ENCODE results near the gene LDLRAD3.

DNA sequence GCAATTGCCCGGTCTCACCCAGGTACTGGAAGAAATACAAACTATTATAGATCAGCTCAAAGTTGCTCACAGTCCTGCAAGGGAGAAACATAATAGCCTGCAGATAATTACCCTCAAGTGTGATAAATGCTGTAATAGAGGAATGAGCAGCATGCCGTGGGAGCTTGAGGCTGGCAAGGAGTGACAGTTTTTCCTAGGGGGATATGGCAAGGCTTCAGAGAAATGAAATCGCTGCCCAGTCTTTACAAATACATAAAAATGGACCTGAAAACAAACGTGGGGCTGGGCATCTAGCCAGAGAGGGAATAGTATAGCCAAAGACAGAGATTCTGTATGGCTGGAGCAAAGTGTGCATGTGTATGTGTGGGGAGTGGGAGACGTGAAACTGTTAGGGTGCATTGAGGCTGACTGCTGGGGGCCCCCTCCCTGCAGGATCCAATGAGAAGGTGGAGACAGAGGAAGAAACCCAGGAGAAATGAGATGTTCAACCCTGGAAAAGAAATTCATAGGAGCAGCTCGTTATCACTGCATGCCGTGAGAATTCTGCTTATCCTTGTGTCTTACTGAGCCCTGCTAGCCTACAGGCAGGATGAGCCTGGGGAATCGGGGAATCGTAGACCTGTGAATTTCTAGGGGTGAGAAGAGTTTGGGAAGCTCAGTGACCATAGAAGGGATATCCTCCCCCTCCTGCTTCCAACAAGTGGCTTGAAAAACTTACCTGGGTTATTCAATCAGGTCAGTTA, 167.0 kb downstream of the LDLRAD3 start:
- TF ChIP-seq, protein P1, sequence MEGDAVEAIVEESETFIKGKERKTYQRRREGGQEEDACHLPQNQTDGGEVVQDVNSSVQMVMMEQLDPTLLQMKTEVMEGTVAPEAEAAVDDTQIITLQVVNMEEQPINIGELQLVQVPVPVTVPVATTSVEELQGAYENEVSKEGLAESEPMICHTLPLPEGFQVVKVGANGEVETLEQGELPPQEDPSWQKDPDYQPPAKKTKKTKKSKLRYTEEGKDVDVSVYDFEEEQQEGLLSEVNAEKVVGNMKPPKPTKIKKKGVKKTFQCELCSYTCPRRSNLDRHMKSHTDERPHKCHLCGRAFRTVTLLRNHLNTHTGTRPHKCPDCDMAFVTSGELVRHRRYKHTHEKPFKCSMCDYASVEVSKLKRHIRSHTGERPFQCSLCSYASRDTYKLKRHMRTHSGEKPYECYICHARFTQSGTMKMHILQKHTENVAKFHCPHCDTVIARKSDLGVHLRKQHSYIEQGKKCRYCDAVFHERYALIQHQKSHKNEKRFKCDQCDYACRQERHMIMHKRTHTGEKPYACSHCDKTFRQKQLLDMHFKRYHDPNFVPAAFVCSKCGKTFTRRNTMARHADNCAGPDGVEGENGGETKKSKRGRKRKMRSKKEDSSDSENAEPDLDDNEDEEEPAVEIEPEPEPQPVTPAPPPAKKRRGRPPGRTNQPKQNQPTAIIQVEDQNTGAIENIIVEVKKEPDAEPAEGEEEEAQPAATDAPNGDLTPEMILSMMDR (IDR thresholded peaks at IDR 0.05; ENCODE audit: low read depth, low read length, poor library complexity, severe bottlenecking): no peak
- no peak for TF ChIP-seq EZH2phosphoT487 (IDR thresholded peaks at IDR 0.05; ENCODE audit: borderline replicate concordance, low read length)

All from DOHH2 (cell line).